HepG2 (cell line): ENCODE results near the gene S100A9. TPM values are rescaled to one million over a fixed set of nuclear protein-coding genes. Genes with fewer than 3 reads are reported as not detected.

ENCODE experiments used
- ATAC-seq: fragments of 200-7000 bp; cut with Tn5 transposase; 3 replicates; pipeline ENCODE4 v1.9.1; 2020; ENCODE audit warnings: mild to moderate bottlenecking, moderate library complexity
- BruUV-seq: library from RNA; stranded (reverse); fragments of 400-500 nt; replicated peaks from 2 replicates; lab custom pipeline; 2021; lab: Mats Ljungman, UMichigan
- CTCF ChIA-PET: fragments of 300-600 bp; formaldehyde crosslinking; extraction: SDS; loops from one replicate; lab custom pipeline; 2021; ENCODE audit warnings: low total read pairs, inconsistent platforms, low intra/inter-chr PET ratio; lab: Yijun Ruan, JAX
- POLR2A ChIA-PET: fragments of 350-600 bp; sonication (Branson Sonifier 250); formaldehyde crosslinking; loops from one replicate; lab custom pipeline; 2020; ENCODE audit warnings: antibody characterized with exemption, inconsistent platforms; lab: Yijun Ruan, JAX
- DNase-seq: peaks from one replicate; pipeline ENCODE4 v3.0.0-alpha.2; 2015; ENCODE audit warnings: low spot score
- FAIRE-seq: peaks from 3 replicates; lab custom pipeline; 2011; peaks lifted over from hg19 to GRCh38; lab: Jason Lieb, UNC
- H2AFZ ChIP-seq: one replicate; pipeline ENCODE4 v1.6.1; 2011; ENCODE audit warnings: low read length, inconsistent platforms
- H3K27ac ChIP-seq: fragments of 300-600 bp; 3 replicates; pipeline ENCODE4 v1.8.0; 2011; ENCODE audit warnings: mixed run types, mild to moderate bottlenecking, mixed read lengths, low read length, inconsistent platforms; ENCODE audit not compliant: insufficient read depth; ENCODE audit errors: extremely low read length
- H3K27me3 ChIP-seq, 2 experiments: fragments of 200-600 bp in 1 of 2; 2 replicates in 1 of 2; 3 replicates in 1 of 2; pipeline versions ENCODE4 v1.6.0 to v1.8.0; 2011; ENCODE audit warnings: low read length in 2 of 2, mild to moderate bottlenecking in 2 of 2, moderate library complexity in 2 of 2, inconsistent platforms in 1 of 2; ENCODE audit not compliant: insufficient read depth in 2 of 2, control insufficient read depth in 1 of 2
- H3K36me3 ChIP-seq, 2 experiments: fragments of 200-600 bp in 1 of 2; replicated peaks in 1 of 2; 2 replicates in 1 of 2; 3 replicates in 1 of 2; pipeline versions ENCODE4 v1.5.1 to v1.8.0; 2011; ENCODE audit warnings: low read length in 2 of 2, inconsistent platforms in 1 of 2; ENCODE audit not compliant: insufficient read depth in 2 of 2, control insufficient read depth in 1 of 2
- H3K4me1 ChIP-seq: 2 replicates; pipeline ENCODE4 v1.5.1; 2012; ENCODE audit warnings: low read length, inconsistent platforms; ENCODE audit not compliant: insufficient read depth
- H3K4me2 ChIP-seq: 2 replicates; pipeline ENCODE4 v1.6.0; 2011; ENCODE audit warnings: low read depth, low read length, inconsistent platforms
- H3K4me3 ChIP-seq, 3 experiments: fragments of 200-600 bp in 1 of 3; sonication (generic), shearing (Covaris generic) in 1 of 3; replicated peaks in 1 of 3; 2 replicates each; pipeline ENCODE4 v1.5.1; 2011 to 2016; ENCODE audit warnings: low read length in 3 of 3, inconsistent platforms in 2 of 3, low read depth in 2 of 3, mild to moderate bottlenecking in 2 of 3, control low read depth in 1 of 3, mixed read lengths in 1 of 3; ENCODE audit not compliant: insufficient read depth in 1 of 3
- H3K79me2 ChIP-seq: one replicate; pipeline ENCODE4 v1.6.1; 2011; ENCODE audit warnings: low read length, inconsistent platforms; ENCODE audit not compliant: insufficient read depth
- H3K9ac ChIP-seq: 2 replicates; pipeline ENCODE4 v1.6.0; 2011; ENCODE audit warnings: mild to moderate bottlenecking, low read depth, low read length, inconsistent platforms; ENCODE audit not compliant: insufficient read depth
- H3K9me3 ChIP-seq: 2 replicates; pipeline ENCODE4 v1.5.1; 2012; ENCODE audit warnings: mild to moderate bottlenecking, low read length
- H4K20me1 ChIP-seq: 2 replicates; pipeline ENCODE4 v1.6.0; 2011; ENCODE audit warnings: inconsistent platforms, mild to moderate bottlenecking, low read length, moderate library complexity; ENCODE audit not compliant: insufficient read depth
- BCL6 ChIP-seq: IDR thresholded peaks from 2 replicates; pipeline ENCODE4 v1.6.1; 2016; ENCODE audit warnings: missing genetic modification reagents, missing compliant biosample characterization
- CHD4 ChIP-seq: fragments of 200-600 bp; sonication (generic); IDR thresholded peaks from 2 replicates; pipeline ENCODE4 v1.7.0; 2017; ENCODE audit warnings: mild to moderate bottlenecking, low read length, borderline replicate concordance
- FOXK1 ChIP-seq: sonication (generic); formaldehyde crosslinking; IDR thresholded peaks from 2 replicates; pipeline ENCODE4 v1.4.0; 2020; ENCODE audit warnings: low read depth, missing genetic modification reagents, borderline replicate concordance
- MAF1 ChIP-seq: sonication (generic); formaldehyde crosslinking; IDR thresholded peaks from 2 replicates; pipeline ENCODE4 v1.5.0; 2020; ENCODE audit warnings: missing genetic modification reagents, borderline replicate concordance
- NCOR1 ChIP-seq: fragments of 200-600 bp; sonication (generic); IDR thresholded peaks from 2 replicates; pipeline ENCODE4 v1.7.0; 2017; ENCODE audit warnings: antibody characterized with exemption, low read length, borderline replicate concordance
- ONECUT2 ChIP-seq: sonication (generic); formaldehyde crosslinking; IDR thresholded peaks from 2 replicates; pipeline ENCODE4 v1.4.0; 2020; ENCODE audit warnings: missing genetic modification reagents
- STAT5B ChIP-seq: sonication (generic); formaldehyde crosslinking; IDR thresholded peaks from 2 replicates; pipeline ENCODE4 v1.4.0; 2020; ENCODE audit warnings: missing genetic modification reagents
- TCF7 ChIP-seq: sonication (generic); IDR thresholded peaks from 2 replicates; pipeline ENCODE4 v1.6.1; 2016; ENCODE audit warnings: antibody characterized with exemption, low read depth
- ZNF142 ChIP-seq: sonication (generic); formaldehyde crosslinking; IDR thresholded peaks from 2 replicates; pipeline ENCODE4 v1.4.0; 2020; ENCODE audit warnings: missing genetic modification reagents
- ZSCAN29 ChIP-seq: sonication (generic); formaldehyde crosslinking; conservative IDR thresholded peaks from 2 replicates; pipeline ENCODE4 v1.4.0; 2020; ENCODE audit warnings: mild to moderate bottlenecking, missing genetic modification reagents
- WGBS: methylation state at CpG from one replicate; pipeline ENCODE4 v1.1.6; 2017; ENCODE audit warnings: low lambda C conversion rate; 5-methylcytosine and 5-hydroxymethylcytosine counted together
- in situ Hi-C: cut with HindIII; loops from 2 replicates; pipeline ENCODE4 v1.10.0; 2017; ENCODE audit warnings: low pct_unique_long_range_greater_than_20kb; ENCODE audit not compliant: extremely low pct_ligation_motif_present
- intact Hi-C: fragments of 100-400 bp; cut with micrococcal nuclease; formaldehyde crosslinking; loops from one replicate; pipeline ENCODE4 v1.10.0; 2022; ENCODE audit not compliant: unreplicated experiment
- polyA plus RNA-seq, 8 experiments: library from polyadenylated mRNA; depleted of rRNA in 3 of 8; stranded (reverse) in 7 of 8; unstranded in 1 of 8; fragments of >200 nt; fragmentation: Illumina TruSeq in 4 of 8; extraction: Trizol in 4 of 8; gene quantifications; 2 replicates each; pipeline versions ENCODE4 v1.2.1 to v1.2.3, GENCODE V29; 2011 to 2016; ENCODE audit warnings: low read depth in 4 of 8, missing spikeins in 1 of 8, mixed read lengths in 1 of 8; ENCODE audit not compliant: insufficient read depth in 1 of 8
- total RNA-seq, 5 experiments: library from RNA; depleted of rRNA; stranded (reverse); fragments of >200 nt; fragmentation: Illumina TruSeq; extraction: Trizol; gene quantifications; 2 replicates each; pipeline ENCODE4 v1.2.3, GENCODE V29; 2016; ENCODE audit warnings: low read depth in 1 of 5
- TF ChIP-seq, protein P1 (sequence below): sonication (generic); formaldehyde crosslinking; IDR thresholded peaks from 2 replicates; pipeline ENCODE4 v1.5.0; 2020; ENCODE audit warnings: missing genetic modification reagents
- TF ChIP-seq, protein P2 (sequence below): sonication (generic); formaldehyde crosslinking; IDR thresholded peaks from 2 replicates; pipeline ENCODE4 v1.4.0; 2020; ENCODE audit warnings: missing genetic modification reagents, mild to moderate bottlenecking, borderline replicate concordance
- TF ChIP-seq, protein P3 (sequence below): IDR thresholded peaks from 2 replicates; pipeline ENCODE4 v1.6.1; 2016; ENCODE audit warnings: control low read depth

The S100A9 gene
- total and polyA plus RNA-seq, 2 of the 13 experiments (the other 11 are each of a cell fraction or from before 2014, with no cell fraction given) = 0.31 to 0.69 TPM

DNA sequence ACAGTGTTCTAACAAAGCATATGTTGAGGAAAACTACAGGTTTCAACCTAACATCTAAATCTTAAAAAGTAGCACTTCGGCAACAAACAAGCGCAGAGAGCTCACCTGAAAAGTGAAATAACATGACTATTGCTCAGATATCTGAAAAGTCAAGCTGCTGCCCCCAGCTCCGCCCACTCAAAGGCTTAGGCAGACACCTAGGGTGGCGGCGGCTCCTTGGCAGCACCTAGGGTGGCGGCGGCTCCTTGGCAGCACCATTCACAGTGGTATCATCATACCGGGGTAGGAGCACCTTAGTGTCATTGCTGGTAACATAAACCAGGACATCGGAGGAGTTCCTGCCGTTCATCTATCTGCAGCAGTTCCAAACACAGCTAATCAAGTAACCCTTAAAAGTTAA lies 21.9 kb downstream of the S100A9 start:
- peaks cover 0 to 1% of the 10 kb centered on the region in 2 experiments; a peak in 1 of 5 replicates for H3K27me3 ChIP-seq
- CTCF ChIA-PET = no interaction called here

More for the DNA sequence above, 21.9 kb downstream of the S100A9 start:
- POLR2A ChIA-PET = no interaction called here
- intact Hi-C loops (no loop called here), in situ Hi-C loops (no loop called here)
- H3K4me1 ChIP-seq = no peaks in the 10 kb centered on the region
- no peaks in the 10 kb centered on the region for H3K36me3 ChIP-seq
- H2AFZ ChIP-seq = no peak overlapping the region
- 23% methylated on average over 6 of the region's 10 CpGs for WGBS
- no peak overlapping the region for H3K4me2 ChIP-seq
- no peak overlapping the region for H3K9ac ChIP-seq
- H4K20me1 ChIP-seq = no peaks in the 10 kb centered on the region
- no peak overlapping the region for H3K27ac ChIP-seq
- FAIRE-seq = no peak
- BruUV-seq = no TSS peak
- H3K79me2 ChIP-seq = no peaks in the 10 kb centered on the region
- TF ChIP-seq FOXK1 (CRISPR knock-in tag) = no peak
- TF ChIP-seq MAF1 (CRISPR knock-in tag) = no peak
- no peak for TF ChIP-seq BCL6 (CRISPR knock-in tag)
- no peak for TF ChIP-seq ONECUT2
- no peak for TF ChIP-seq ZSCAN29 (CRISPR knock-in tag)
- TF ChIP-seq, protein P1, sequence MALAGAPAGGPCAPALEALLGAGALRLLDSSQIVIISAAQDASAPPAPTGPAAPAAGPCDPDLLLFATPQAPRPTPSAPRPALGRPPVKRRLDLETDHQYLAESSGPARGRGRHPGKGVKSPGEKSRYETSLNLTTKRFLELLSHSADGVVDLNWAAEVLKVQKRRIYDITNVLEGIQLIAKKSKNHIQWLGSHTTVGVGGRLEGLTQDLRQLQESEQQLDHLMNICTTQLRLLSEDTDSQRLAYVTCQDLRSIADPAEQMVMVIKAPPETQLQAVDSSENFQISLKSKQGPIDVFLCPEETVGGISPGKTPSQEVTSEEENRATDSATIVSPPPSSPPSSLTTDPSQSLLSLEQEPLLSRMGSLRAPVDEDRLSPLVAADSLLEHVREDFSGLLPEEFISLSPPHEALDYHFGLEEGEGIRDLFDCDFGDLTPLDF = no peak
- TF ChIP-seq TCF7 = no peak
- TF ChIP-seq CHD4 = no peak
- TF ChIP-seq, protein P2, sequence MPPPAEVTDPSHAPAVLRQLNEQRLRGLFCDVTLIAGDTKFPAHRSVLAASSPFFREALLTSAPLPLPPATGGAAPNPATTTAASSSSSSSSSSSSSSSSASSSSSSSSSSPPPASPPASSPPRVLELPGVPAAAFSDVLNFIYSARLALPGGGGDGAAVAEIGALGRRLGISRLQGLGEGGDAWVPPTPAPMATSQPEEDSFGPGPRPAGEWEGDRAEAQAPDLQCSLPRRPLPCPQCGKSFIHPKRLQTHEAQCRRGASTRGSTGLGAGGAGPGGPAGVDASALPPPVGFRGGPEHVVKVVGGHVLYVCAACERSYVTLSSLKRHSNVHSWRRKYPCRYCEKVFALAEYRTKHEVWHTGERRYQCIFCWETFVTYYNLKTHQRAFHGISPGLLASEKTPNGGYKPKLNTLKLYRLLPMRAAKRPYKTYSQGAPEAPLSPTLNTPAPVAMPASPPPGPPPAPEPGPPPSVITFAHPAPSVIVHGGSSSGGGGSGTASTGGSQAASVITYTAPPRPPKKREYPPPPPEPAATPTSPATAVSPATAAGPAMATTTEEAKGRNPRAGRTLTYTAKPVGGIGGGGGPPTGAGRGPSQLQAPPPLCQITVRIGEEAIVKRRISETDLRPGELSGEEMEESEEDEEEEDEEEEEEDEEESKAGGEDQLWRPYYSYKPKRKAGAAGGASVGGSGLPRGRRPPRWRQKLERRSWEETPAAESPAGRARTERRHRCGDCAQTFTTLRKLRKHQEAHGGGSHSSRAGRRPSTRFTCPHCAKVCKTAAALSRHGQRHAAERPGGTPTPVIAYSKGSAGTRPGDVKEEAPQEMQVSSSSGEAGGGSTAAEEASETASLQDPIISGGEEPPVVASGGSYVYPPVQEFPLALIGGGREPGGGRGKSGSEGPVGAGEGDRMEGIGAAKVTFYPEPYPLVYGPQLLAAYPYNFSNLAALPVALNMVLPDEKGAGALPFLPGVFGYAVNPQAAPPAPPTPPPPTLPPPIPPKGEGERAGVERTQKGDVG (CRISPR knock-in tag) = no peak
- TF ChIP-seq, protein P3, sequence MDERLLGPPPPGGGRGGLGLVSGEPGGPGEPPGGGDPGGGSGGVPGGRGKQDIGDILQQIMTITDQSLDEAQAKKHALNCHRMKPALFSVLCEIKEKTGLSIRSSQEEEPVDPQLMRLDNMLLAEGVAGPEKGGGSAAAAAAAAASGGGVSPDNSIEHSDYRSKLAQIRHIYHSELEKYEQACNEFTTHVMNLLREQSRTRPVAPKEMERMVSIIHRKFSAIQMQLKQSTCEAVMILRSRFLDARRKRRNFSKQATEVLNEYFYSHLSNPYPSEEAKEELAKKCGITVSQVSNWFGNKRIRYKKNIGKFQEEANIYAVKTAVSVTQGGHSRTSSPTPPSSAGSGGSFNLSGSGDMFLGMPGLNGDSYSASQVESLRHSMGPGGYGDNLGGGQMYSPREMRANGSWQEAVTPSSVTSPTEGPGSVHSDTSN (CRISPR knock-in tag) = no peak
- no peak for TF ChIP-seq ZNF142 (CRISPR knock-in tag)
- no peak for TF ChIP-seq NCOR1
- TF ChIP-seq STAT5B (CRISPR knock-in tag) = no peak
- ATAC-seq = no peak
- no peaks in the 10 kb centered on the region for H3K9me3 ChIP-seq
- no peak overlapping the region for H3K4me3 ChIP-seq
- DNase-seq = no peak
